Mucosa of rectum (tissue), 2 donors: ENCODE data around the gene CNP.
A peak's percentile ranks its signal among the peaks of the same experiment; 100 is the strongest.

Experiments
- H3K27ac ChIP-seq, 2 donors: one replicate each; pipeline ENCODE4 v1.7.0; 2013; ENCODE audit warnings: inconsistent platforms in 2 of 2, low read depth in 2 of 2, low read length in 2 of 2
- H3K27me3 ChIP-seq, 2 donors: one replicate each; pipeline ENCODE4 v1.7.0; 2013; ENCODE audit warnings: low read length in 2 of 2; ENCODE audit not compliant: control insufficient read depth in 2 of 2, insufficient read depth in 2 of 2
- H3K36me3 ChIP-seq, 2 donors: one replicate each; pipeline ENCODE4 v1.7.0; 2013; ENCODE audit warnings: low read length in 2 of 2; ENCODE audit not compliant: control insufficient read depth in 2 of 2, insufficient read depth in 2 of 2
- H3K4me1 ChIP-seq, 2 donors: one replicate each; pipeline ENCODE4 v1.7.0; 2013; ENCODE audit warnings: low read length in 2 of 2, mild to moderate bottlenecking in 1 of 2; ENCODE audit not compliant: control insufficient read depth in 2 of 2, insufficient read depth in 2 of 2
- H3K4me3 ChIP-seq, 2 donors: one replicate each; pipeline ENCODE4 v1.7.0; 2013; ENCODE audit warnings: low read length in 2 of 2
- H3K9ac ChIP-seq, 2 donors: one replicate each; pipeline ENCODE4 v1.7.0; 2013; ENCODE audit warnings: low read length in 2 of 2, low read depth in 1 of 2, mild to moderate bottlenecking in 1 of 2
- H3K9me3 ChIP-seq, 2 donors: one replicate each; pipeline ENCODE4 v1.7.0; 2013; ENCODE audit warnings: low read length in 2 of 2; ENCODE audit not compliant: control insufficient read depth in 2 of 2
- donor health status: healthy.
- donor health status: Normal muscosa, but diverticular disease.

CNP gene

GRCh38 chr17:41962111-41962510, 4.5 kb upstream of the CNP start:
- Histone ChIP-seq H3K27ac (no peak overlapping the region), H3K9ac (no peak overlapping the region), H3K4me3 (no peak overlapping the region)

GRCh38 chr17:41962768-41963434, 3.7 kb upstream of the CNP start:
- H3K27ac ChIP-seq, result no peak overlapping the region
- H3K9ac ChIP-seq, result no peak overlapping the region
- H3K4me1 ChIP-seq, result peaks cover 12 to 14% of the 10 kb centered on the region in 2 donors
- no peaks in the 10 kb centered on the region for H3K36me3 ChIP-seq
- no peak overlapping the region for H3K4me3 ChIP-seq
- H3K9me3 ChIP-seq, result no peaks in the 10 kb centered on the region
- no peaks in the 10 kb centered on the region for H3K27me3 ChIP-seq

More at GRCh38 chr17:41962111-41962510, 4.5 kb upstream of the CNP start:
- Histone ChIP-seq H3K27me3 (no peaks in the 10 kb centered on the region), H3K36me3 (no peaks in the 10 kb centered on the region), H3K4me1 (peaks cover 7 to 15% of the 10 kb centered on the region in 2 donors), H3K9me3 (no peaks in the 10 kb centered on the region)

- H3K27ac ChIP-seq, result peak overlapping the region; percentile 79
- H3K4me3 ChIP-seq, result peak overlapping the region; percentile 70 to 76
- H3K4me1 ChIP-seq, result peaks cover 12 to 14% of the 10 kb centered on the region in 2 donors
- H3K36me3 ChIP-seq, result peaks cover 9 to 16% of the 10 kb centered on the region in 2 donors
- H3K27me3 ChIP-seq, result no peaks in the 10 kb centered on the region
- peak overlapping the region; percentile 69 to 88 for H3K9ac ChIP-seq
- no peaks in the 10 kb centered on the region for H3K9me3 ChIP-seq
Observed at GRCh38 chr17:41965694-41966462, 717 bp upstream of the CNP start.

GRCh38 chr17:41967141-41967920, 736 bp downstream of the CNP start:
- Histone ChIP-seq H3K27me3 (no peaks in the 10 kb centered on the region), H3K9me3 (no peaks in the 10 kb centered on the region), H3K36me3 (peaks cover 18 to 25% of the 10 kb centered on the region in 2 donors), H3K4me3 (peak overlapping the region; percentile 75 to 76), H3K27ac (peak overlapping the region; percentile 75 to 79), H3K9ac (peak overlapping the region; percentile 77 to 88), H3K4me1 (peaks cover 12 to 14% of the 10 kb centered on the region in 2 donors)

DNA sequence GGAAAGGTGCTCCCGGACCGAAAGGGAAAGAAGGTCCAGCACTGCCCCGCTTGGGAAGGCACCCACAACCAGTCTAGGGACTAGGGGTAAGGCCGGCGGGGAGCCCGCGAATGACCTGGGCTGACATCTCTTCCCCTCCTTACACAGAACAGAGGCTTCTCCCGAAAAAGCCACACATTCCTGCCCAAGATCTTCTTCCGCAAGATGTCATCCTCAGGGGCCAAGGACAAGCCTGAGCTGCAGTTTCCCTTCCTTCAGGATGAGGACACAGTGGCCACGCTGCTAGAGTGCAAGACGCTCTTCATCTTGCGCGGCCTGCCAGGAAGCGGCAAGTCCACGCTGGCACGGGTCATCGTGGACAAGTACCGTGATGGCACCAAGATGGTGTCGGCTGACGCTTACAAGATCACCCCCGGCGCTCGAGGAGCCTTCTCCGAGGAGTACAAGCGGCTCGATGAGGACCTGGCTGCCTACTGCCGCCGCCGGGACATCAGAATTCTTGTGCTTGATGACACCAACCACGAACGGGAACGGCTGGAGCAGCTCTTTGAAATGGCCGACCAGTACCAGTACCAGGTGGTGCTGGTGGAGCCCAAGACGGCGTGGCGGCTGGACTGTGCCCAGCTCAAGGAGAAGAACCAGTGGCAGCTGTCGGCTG, 1.5 kb downstream of the CNP start:
- H3K27me3 ChIP-seq, result no peaks in the 10 kb centered on the region

GRCh38 chr17:41968676-41969075, 2.1 kb downstream of the CNP start:
- H3K36me3 ChIP-seq, result peaks cover 32 to 37% of the 10 kb centered on the region in 2 donors
- H3K4me1 ChIP-seq, result peaks cover 14% of the 10 kb centered on the region in 2 donors
- H3K27me3 ChIP-seq, result no peaks in the 10 kb centered on the region
- H3K4me3 ChIP-seq, result no peak overlapping the region
- H3K27ac ChIP-seq, result no peak overlapping the region
- no peaks in the 10 kb centered on the region for H3K9me3 ChIP-seq
- H3K9ac ChIP-seq, result no peak overlapping the region

More for the DNA sequence above, 1.5 kb downstream of the CNP start:
- peak overlapping the region; percentile 75 to 76 for H3K4me3 ChIP-seq
- peaks cover 26 to 32% of the 10 kb centered on the region in 2 donors for H3K36me3 ChIP-seq
- peaks cover 12 to 14% of the 10 kb centered on the region in 2 donors for H3K4me1 ChIP-seq
- H3K9me3 ChIP-seq, result no peaks in the 10 kb centered on the region
- H3K9ac ChIP-seq, result peak overlapping the region in 1 of 2 donors; percentile 88
- H3K27ac ChIP-seq, result peak overlapping the region in 1 of 2 donors; percentile 79

DNA sequence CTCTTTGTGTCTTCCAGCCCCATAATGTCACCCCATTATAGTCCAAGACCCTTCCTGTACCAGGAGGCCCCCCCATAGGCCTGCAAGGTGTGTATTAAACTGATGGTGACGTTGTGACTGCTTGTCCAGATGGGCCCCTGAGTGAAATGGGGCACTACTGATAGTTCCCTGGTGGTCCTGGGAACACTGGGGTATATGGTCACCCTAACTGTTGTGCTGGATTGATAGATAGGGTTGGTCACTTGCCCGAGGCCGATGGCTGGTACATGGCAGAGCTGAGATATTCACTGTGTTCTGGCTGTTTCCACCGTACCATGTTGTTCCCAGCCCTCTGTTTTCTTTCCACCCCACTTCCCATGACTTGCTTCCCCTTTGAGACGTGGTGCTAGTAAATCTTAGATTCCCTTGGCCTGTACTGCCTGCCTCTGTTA, 4.3 kb downstream of the CNP start:
- Histone ChIP-seq H3K36me3 (peaks cover 50 to 60% of the 10 kb centered on the region in 2 donors), H3K27me3 (no peaks in the 10 kb centered on the region), H3K9me3 (no peaks in the 10 kb centered on the region), H3K4me3 (no peak overlapping the region), H3K9ac (no peak overlapping the region), H3K4me1 (peaks cover 10 to 11% of the 10 kb centered on the region in 2 donors), H3K27ac (no peak overlapping the region)

GRCh38 chr17:41971721-41972523, 5.3 kb downstream of the CNP start:
- Histone ChIP-seq H3K9ac (no peak overlapping the region), H3K9me3 (no peaks in the 10 kb centered on the region), H3K4me3 (no peak overlapping the region), H3K4me1 (peaks cover 6 to 11% of the 10 kb centered on the region in 2 donors), H3K36me3 (peaks cover 59 to 68% of the 10 kb centered on the region in 2 donors), H3K27me3 (no peaks in the 10 kb centered on the region), H3K27ac (no peak overlapping the region)
